Endothelial cell (in vitro differentiated cells): ENCODE results near the gene PCED1B. TPM values are rescaled to one million over a fixed set of nuclear protein-coding genes. Genes with fewer than 3 reads are reported as not detected.

Experiments used
- DNase-seq: peaks from one replicate; pipeline ENCODE4 v3.0.0; 2021; ENCODE audit warnings: low spot score
- H3K27ac Mint-ChIP-seq: one replicate; pipeline ENCODE4 v1.8.0; 2021; ENCODE audit warnings: mixed read lengths, inconsistent platforms; ENCODE audit not compliant: unreplicated experiment
- H3K27me3 Mint-ChIP-seq: one replicate; pipeline ENCODE4 v1.8.0; 2021; ENCODE audit warnings: mild to moderate bottlenecking, moderate library complexity, mixed read lengths, inconsistent platforms; ENCODE audit not compliant: unreplicated experiment
- H3K36me3 Mint-ChIP-seq: one replicate; pipeline ENCODE4 v1.8.0; 2021; ENCODE audit warnings: mild to moderate bottlenecking, low read depth, mixed read lengths, inconsistent platforms; ENCODE audit not compliant: unreplicated experiment
- H3K4me1 Mint-ChIP-seq: one replicate; pipeline ENCODE4 v1.8.0; 2021; ENCODE audit warnings: mild to moderate bottlenecking, mixed read lengths, inconsistent platforms; ENCODE audit not compliant: unreplicated experiment
- H3K4me3 Mint-ChIP-seq: one replicate; pipeline ENCODE4 v1.8.0; 2021; ENCODE audit warnings: mild to moderate bottlenecking, mixed read lengths, inconsistent platforms; ENCODE audit not compliant: unreplicated experiment
- H3K9me3 Mint-ChIP-seq: one replicate; pipeline ENCODE4 v1.8.0; 2021; ENCODE audit warnings: mixed read lengths, inconsistent platforms; ENCODE audit not compliant: unreplicated experiment
- CTCF ChIP-seq: fragments of 200-600 bp; sonication (generic); IDR thresholded peaks from one replicate; pipeline ENCODE4 v1.5.0; 2021; ENCODE audit warnings: antibody characterized with exemption; ENCODE audit not compliant: unreplicated experiment
- total RNA-seq: library from RNA; stranded (reverse); fragmentation: NEBNext Ultra II Directional; extraction: Animal tissue kit (Norgen Biotek cat#: 25700); gene quantifications from one replicate; pipeline ENCODE4 v1.2.1, GENCODE V29; 2021; ENCODE audit not compliant: unreplicated experiment

The PCED1B gene
- total RNA-seq, 1 donor from 2014 or later, result 9.7 TPM

DNA sequence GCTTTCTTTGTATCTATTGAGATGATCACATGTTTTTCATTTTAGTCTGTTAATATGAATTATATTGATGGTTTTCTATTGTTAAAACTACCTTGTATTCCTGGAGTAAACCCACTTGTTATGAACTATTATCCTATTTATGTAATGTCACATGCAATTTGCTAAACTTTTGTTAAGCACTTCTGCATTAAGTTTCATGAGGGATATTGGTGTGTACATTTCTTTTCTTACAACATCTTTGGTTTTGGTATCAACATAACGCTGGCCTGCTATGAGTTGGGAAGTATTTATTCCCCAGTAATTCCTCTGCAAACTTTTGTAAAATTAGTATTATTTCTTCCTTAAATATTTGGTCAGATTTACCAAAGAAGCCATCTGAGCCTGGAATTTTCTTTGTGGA, 46.8 kb downstream of the PCED1B start:
- no peaks in the 10 kb centered on the region for H3K36me3 Mint-ChIP-seq
- H3K9me3 Mint-ChIP-seq, result no peaks in the 10 kb centered on the region
- H3K27me3 Mint-ChIP-seq, result no peaks in the 10 kb centered on the region
- no peak overlapping the region for H3K4me3 Mint-ChIP-seq
- no peak for DNase-seq
- TF ChIP-seq CTCF, result no peak
- H3K4me1 Mint-ChIP-seq, result peaks cover 10% of the 10 kb centered on the region
- no peak overlapping the region for H3K27ac Mint-ChIP-seq

DNA sequence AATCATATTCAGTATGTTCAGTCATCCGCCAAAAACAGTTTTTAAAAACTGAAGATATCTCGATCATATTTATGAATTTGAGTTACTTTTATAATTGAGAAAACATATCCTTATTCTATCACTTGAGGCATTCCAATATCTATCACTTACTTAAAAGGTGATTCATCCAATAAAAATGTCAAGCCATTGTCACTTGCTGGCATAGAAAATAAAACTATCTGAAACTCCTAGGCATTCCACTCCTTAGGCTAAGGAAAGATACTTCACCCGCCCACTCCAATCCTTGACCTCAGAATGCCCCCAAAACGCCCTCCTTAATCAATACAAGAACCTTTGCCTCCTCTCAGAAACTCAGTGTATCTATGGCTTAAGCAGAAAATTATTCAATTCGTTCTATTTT, 51.6 kb downstream of the PCED1B start:
- Mint-ChIP-seq H3K36me3 (peaks cover 4% of the 10 kb centered on the region), H3K9me3 (no peaks in the 10 kb centered on the region), H3K4me1 (peaks cover 10% of the 10 kb centered on the region), H3K27me3 (no peaks in the 10 kb centered on the region), H3K4me3 (no peak overlapping the region), H3K27ac (no peak overlapping the region)
- TF ChIP-seq CTCF, result no peak
- no peak for DNase-seq

DNA sequence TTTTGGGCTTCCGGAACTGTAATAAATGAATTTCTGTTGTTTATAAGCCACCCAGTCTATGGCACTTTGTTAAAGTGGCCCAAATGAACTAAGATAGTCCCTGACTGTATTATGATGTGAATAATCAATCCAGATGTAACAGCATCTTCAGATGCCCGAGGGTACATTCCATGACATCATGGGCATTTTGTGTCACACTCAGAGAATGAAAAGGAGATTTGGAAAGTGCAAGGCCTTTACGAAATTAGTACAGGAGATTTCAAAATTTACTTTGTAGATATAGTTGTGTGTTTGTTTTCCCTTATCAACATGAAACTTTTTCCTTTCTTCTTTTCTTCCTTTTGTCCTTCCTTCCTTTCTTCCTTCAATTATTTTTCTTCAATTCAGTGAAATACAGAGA, 54.6 kb downstream of the PCED1B start:
- DNase-seq, result no peak
- no peak for TF ChIP-seq CTCF
- Mint-ChIP-seq H3K4me1 (peaks cover under 1% of the 10 kb centered on the region), H3K36me3 (peaks cover 4% of the 10 kb centered on the region), H3K4me3 (no peak overlapping the region), H3K27ac (no peak overlapping the region), H3K9me3 (no peaks in the 10 kb centered on the region), H3K27me3 (no peaks in the 10 kb centered on the region)

GRCh38 chr12:47135578-47135977, 56.2 kb downstream of the PCED1B start:
- H3K36me3 Mint-ChIP-seq, result peaks cover 7% of the 10 kb centered on the region
- H3K27ac Mint-ChIP-seq, result no peak overlapping the region

More at GRCh38 chr12:47135578-47135977, 56.2 kb downstream of the PCED1B start:
- Mint-ChIP-seq H3K9me3 (no peaks in the 10 kb centered on the region), H3K4me3 (no peak overlapping the region), H3K4me1 (no peaks in the 10 kb centered on the region), H3K27me3 (no peaks in the 10 kb centered on the region)
- TF ChIP-seq CTCF, result no peak
- no peak for DNase-seq
